ENCODE data around the gene TSTD2.

Gene TSTD2

GRCh38 chr9:97560851-97561250, 72.3 kb downstream of the TSTD2 start:
- no peak for TF ChIP-seq CTCF (IDR thresholded peaks at IDR 0.05; ENCODE audit: borderline replicate concordance, control extremely low read depth, extremely low read depth, insufficient read depth, missing control alignments)
- in situ Hi-C loops (cut with MboI; ENCODE audit: low sequenced_read_pairs, unreplicated experiment): no loop called here
- DNase-seq (ENCODE audit: low spot score): no peak

- in situ Hi-C loops (cut with MboI; ENCODE audit: low sequenced_read_pairs, unreplicated experiment): no loop called here
- TF ChIP-seq CTCF (IDR thresholded peaks at IDR 0.05; ENCODE audit: borderline replicate concordance, control extremely low read depth, extremely low read depth, insufficient read depth, missing control alignments): no peak
- no peak for DNase-seq (ENCODE audit: low spot score)
These were observed 73.0 kb downstream of the TSTD2 start for GRCh38 chr9:97560154-97560553.

- in situ Hi-C loops (cut with MboI; ENCODE audit: low sequenced_read_pairs, unreplicated experiment): no loop called here
- peak; percentile 81 for DNase-seq (ENCODE audit: low spot score)
- TF ChIP-seq CTCF (IDR thresholded peaks at IDR 0.05; ENCODE audit: borderline replicate concordance, control extremely low read depth, extremely low read depth, insufficient read depth, missing control alignments): no peak
These were observed 74.1 kb downstream of the TSTD2 start for GRCh38 chr9:97559111-97559514.

- in situ Hi-C loops (cut with MboI; ENCODE audit: low sequenced_read_pairs, unreplicated experiment): no loop called here
These were observed 74.5 kb downstream of the TSTD2 start for GRCh38 chr9:97558701-97559101.

GRCh38 chr9:97557606-97558095, 75.5 kb downstream of the TSTD2 start:
- DNase-seq (ENCODE audit: low spot score): no peak
- no peak for TF ChIP-seq CTCF (IDR thresholded peaks at IDR 0.05; ENCODE audit: borderline replicate concordance, control extremely low read depth, extremely low read depth, insufficient read depth, missing control alignments)
- in situ Hi-C loops (cut with MboI; ENCODE audit: low sequenced_read_pairs, unreplicated experiment): no loop called here

More at GRCh38 chr9:97558701-97559101, 74.5 kb downstream of the TSTD2 start:
- no peak for TF ChIP-seq CTCF (IDR thresholded peaks at IDR 0.05; ENCODE audit: borderline replicate concordance, control extremely low read depth, extremely low read depth, insufficient read depth, missing control alignments)
- DNase-seq (ENCODE audit: low spot score): peak; percentile 47

GRCh38 chr9:97556721-97557605, 76.2 kb downstream of the TSTD2 start:
- no peak for DNase-seq (ENCODE audit: low spot score)
- in situ Hi-C loops (cut with MboI; ENCODE audit: low sequenced_read_pairs, unreplicated experiment): no loop called here
- TF ChIP-seq CTCF (IDR thresholded peaks at IDR 0.05; ENCODE audit: borderline replicate concordance, control extremely low read depth, extremely low read depth, insufficient read depth, missing control alignments): no peak

Measured in GM13976 (cell line).